A673 (cell line): ENCODE results near the gene BIRC7.

Experiments
- CTCF ChIP-seq: fragments of 300-800, 200-600 bp; sonication (generic); conservative IDR thresholded peaks from 2 replicates; pipeline ENCODE4 v1.5.1; 2017; ENCODE audit warnings: low read depth, mild to moderate bottlenecking, antibody characterized with exemption, low read length, moderate library complexity, mixed read lengths
- EZH2 ChIP-seq: fragments of 200-600 bp; sonication (generic); IDR thresholded peaks from 2 replicates; pipeline ENCODE4 v1.6.1; 2017; ENCODE audit warnings: borderline replicate concordance, low read depth, mild to moderate bottlenecking, mixed read lengths, antibody characterized with exemption, low read length; ENCODE audit not compliant: poor library complexity, severe bottlenecking

GRCh38 chr20:63239431-63239830 lies 3.7 kb downstream of the BIRC7 start:
- TF ChIP-seq CTCF (no peak), EZH2 (no peak)
